CD4-positive, alpha-beta T cell (primary cell): ENCODE results near the gene DDX19B. TPM values are rescaled to one million over a fixed set of nuclear protein-coding genes. Genes with fewer than 3 reads are reported as not detected.
"Not testable (repeated sequence)": the region's sequence is repeated elsewhere in the genome, so short reads cannot be mapped to it uniquely, and the experiment has no call there.

Source experiments
- ATAC-seq: fragments of 200-7000 bp; cut with Tn5 transposase; one replicate; pipeline ENCODE4 v1.10.0; 2022; ENCODE audit warnings: mild to moderate bottlenecking; ENCODE audit not compliant: poor library complexity
- CTCF ChIA-PET: fragments of 350-600 bp; sonication (Branson Sonifier 250); formaldehyde crosslinking; loops from one replicate; lab custom pipeline; 2021; ENCODE audit warnings: antibody characterized with exemption, inconsistent platforms; lab: Charles Lee
- POLR2A ChIA-PET: fragments of 350-600 bp; sonication (Branson Sonifier 250); formaldehyde crosslinking; loops from one replicate; lab custom pipeline; 2021; ENCODE audit warnings: antibody characterized with exemption, inconsistent platforms; lab: Charles Lee
- DNase-seq, 14 experiments: peaks; one replicate each; pipeline ENCODE4 v3.0.0-alpha.2; 2013 to 2020; ENCODE audit warnings: mixed read lengths in 2 of 14
- H3K27ac ChIP-seq, 2 donors: one replicate each; pipeline versions ENCODE4 v1.5.1 to v1.7.0; 2013; ENCODE audit warnings: low read length in 2 of 2, low read depth in 1 of 2, mild to moderate bottlenecking in 1 of 2
- H3K27me3 ChIP-seq, 2 experiments: 1 replicate in 1 of 2; 2 replicates in 1 of 2; pipeline versions ENCODE4 v1.6.1 to v1.7.0; 2013; ENCODE audit warnings: low read length in 2 of 2, control low read depth in 1 of 2, mild to moderate bottlenecking in 1 of 2, moderate library complexity in 1 of 2; ENCODE audit not compliant: insufficient read depth in 2 of 2, control insufficient read depth in 1 of 2
- H3K36me3 ChIP-seq: one replicate; pipeline ENCODE4 v1.6.1; 2013; ENCODE audit warnings: low read length, control low read depth; ENCODE audit not compliant: insufficient read depth
- H3K4me1 ChIP-seq: one replicate; pipeline ENCODE4 v1.6.1; 2013; ENCODE audit warnings: low read length, control low read depth; ENCODE audit not compliant: insufficient read depth
- H3K4me3 ChIP-seq: one replicate; pipeline ENCODE4 v1.5.1; 2013; ENCODE audit warnings: mild to moderate bottlenecking, low read length, moderate library complexity
- H3K9me3 ChIP-seq, 2 experiments: 1 replicate in 1 of 2; 2 replicates in 1 of 2; pipeline versions ENCODE4 v1.6.1 to v1.7.0; 2013; ENCODE audit warnings: low read length in 2 of 2, mild to moderate bottlenecking in 2 of 2, control low read depth in 1 of 2, moderate library complexity in 1 of 2; ENCODE audit not compliant: control insufficient read depth in 1 of 2, insufficient read depth in 1 of 2
- H3K27ac Mint-ChIP-seq: one replicate; pipeline ENCODE4 v1.8.0; 2020; ENCODE audit warnings: mixed read lengths
- H3K27me3 Mint-ChIP-seq: one replicate; pipeline ENCODE4 v1.8.0; 2021; ENCODE audit warnings: mixed read lengths
- H3K36me3 Mint-ChIP-seq: one replicate; pipeline ENCODE4 v1.8.0; 2021; ENCODE audit warnings: low read depth, mixed read lengths
- H3K4me1 Mint-ChIP-seq: one replicate; pipeline ENCODE4 v1.8.0; 2021; ENCODE audit warnings: low read depth, mixed read lengths
- H3K4me3 Mint-ChIP-seq: one replicate; pipeline ENCODE4 v1.8.0; 2020; ENCODE audit warnings: mild to moderate bottlenecking, mixed read lengths
- H3K9me3 Mint-ChIP-seq: one replicate; pipeline ENCODE4 v1.8.0; 2020; ENCODE audit warnings: mixed read lengths
- CTCF ChIP-seq: fragments of 200-600 bp; IDR thresholded peaks from one replicate; pipeline ENCODE4 v1.8.0; 2022; ENCODE audit warnings: antibody characterized with exemption, mild to moderate bottlenecking
- intact Hi-C, 2 experiments: fragments of 100-400 bp; cut with DNase I in 1 of 2; cut with micrococcal nuclease in 1 of 2; formaldehyde crosslinking; loops; one replicate each; pipeline versions ENCODE4 v1.15.1 to v1.9.0; 2023 to 2025; cut with DNase I, micrococcal nuclease
- total RNA-seq, 174 experiments: library from RNA in 2 of 174; stranded (reverse) in 2 of 174; gene quantifications; one replicate each; pipeline ENCODE4 v1.2.3 and lab custom pipeline; 2021 to 2026

Gene DDX19B
- total RNA-seq, 2 experiments from 2014 or later = 23.0 TPM

GRCh38 chr16:70258946-70259345 lies 40.0 kb upstream of the DDX19B start:
- H3K4me3 Mint-ChIP-seq = no peak overlapping the region
- CTCF ChIA-PET = no interaction called here
- intact Hi-C loops = loop anchor here in 1 of 2 experiments (10.0 kb wide), 1 partner anchor 924 kb away; the partner anchor contains the start of genes COG8, NIP7 and PDF

GRCh38 chr16:70259903-70260302 lies 39.1 kb upstream of the DDX19B start:
- H3K27me3 ChIP-seq, H3K4me1 ChIP-seq, H3K4me1 Mint-ChIP-seq, H3K9me3 Mint-ChIP-seq, H3K27ac Mint-ChIP-seq, H3K4me3 ChIP-seq, CTCF ChIA-PET, ATAC-seq, H3K9me3 ChIP-seq, H3K27ac ChIP-seq, POLR2A ChIA-PET, H3K27me3 Mint-ChIP-seq, H3K4me3 Mint-ChIP-seq, DNase-seq: not testable (repeated sequence)
- H3K36me3 ChIP-seq = peaks cover 75% of the 10 kb centered on the region
- peaks cover 82% of the 10 kb centered on the region for H3K36me3 Mint-ChIP-seq
- intact Hi-C loops = loop anchor here in 1 of 2 experiments (10.0 kb wide), 1 partner anchor 925 kb away; the partner anchor contains the start of genes COG8, NIP7 and PDF

More at GRCh38 chr16:70258946-70259345, 40.0 kb upstream of the DDX19B start:
- H3K27ac ChIP-seq = no peak overlapping the region
- Mint-ChIP-seq H3K4me1 (no peaks in the 10 kb centered on the region), H3K27me3 (no peaks in the 10 kb centered on the region), H3K9me3 (no peaks in the 10 kb centered on the region), H3K27ac (no peak overlapping the region), H3K36me3 (peaks cover 76% of the 10 kb centered on the region)
- H3K4me1 ChIP-seq = no peaks in the 10 kb centered on the region
- peaks cover 67% of the 10 kb centered on the region for H3K36me3 ChIP-seq
- TF ChIP-seq CTCF = no peak
- POLR2A ChIA-PET = no interaction called here
- no peaks in the 10 kb centered on the region for H3K27me3 ChIP-seq
- DNase-seq (no peak), ATAC-seq (no peak)
- H3K9me3 ChIP-seq = no peaks in the 10 kb centered on the region
- no peak overlapping the region for H3K4me3 ChIP-seq

GRCh38 chr16:70267516-70267915 lies 31.5 kb upstream of the DDX19B start:
- Mint-ChIP-seq H3K27ac (no peak overlapping the region), H3K4me1 (no peaks in the 10 kb centered on the region), H3K27me3 (no peaks in the 10 kb centered on the region), H3K9me3 (no peaks in the 10 kb centered on the region), H3K4me3 (no peak overlapping the region), H3K36me3 (peaks cover 79% of the 10 kb centered on the region)
- Histone ChIP-seq H3K27me3 (no peaks in the 10 kb centered on the region), H3K36me3 (peaks cover 79% of the 10 kb centered on the region), H3K27ac (no peak overlapping the region), H3K4me3 (no peak overlapping the region), H3K4me1 (no peaks in the 10 kb centered on the region), H3K9me3 (no peaks in the 10 kb centered on the region)
- peak in 5 of 14 experiments; percentile 11 to 63 (median 54) for DNase-seq
- TF ChIP-seq CTCF = peak; percentile 66
- intact Hi-C loops = no loop called here
- ATAC-seq = peak; percentile 34
- CTCF ChIA-PET = interaction anchor here (0.8 to 2.2 kb wide), 4 partner anchors 10 to 21 kb away, joined by 4 to 12 read pairs (median 6); partner anchors contain the start of gene EXOSC6
- POLR2A ChIA-PET = interaction anchor here (0.8 to 1.4 kb wide), 3 partner anchors 15 to 32 kb away, joined by 3 to 4 read pairs (median 3); partner anchors contain the start of gene AARS1

- CTCF ChIA-PET = interaction anchor here (0.8 to 2.2 kb wide), 4 partner anchors 10 to 20 kb away, joined by 4 to 12 read pairs (median 6); partner anchors contain the start of gene EXOSC6
- H3K36me3 ChIP-seq = peaks cover 80% of the 10 kb centered on the region
- H3K9me3 ChIP-seq, ATAC-seq, H3K9me3 Mint-ChIP-seq, H3K4me3 Mint-ChIP-seq, H3K4me1 Mint-ChIP-seq, H3K4me1 ChIP-seq, H3K27ac Mint-ChIP-seq, intact Hi-C loops, DNase-seq, H3K4me3 ChIP-seq, H3K27me3 Mint-ChIP-seq, H3K27ac ChIP-seq, H3K27me3 ChIP-seq: not testable (repeated sequence)
- H3K36me3 Mint-ChIP-seq = peaks cover 80% of the 10 kb centered on the region
- POLR2A ChIA-PET = interaction anchor here (0.8 to 1.4 kb wide), 2 partner anchors 16 to 32 kb away, joined by 3 to 4 read pairs; no protein-coding TSS in a partner anchor
Measured at GRCh38 chr16:70267922-70268321, 31.1 kb upstream of the DDX19B start.
